Measurements from ENCODE around the gene SEL1L2.

The SEL1L2 gene

DNA sequence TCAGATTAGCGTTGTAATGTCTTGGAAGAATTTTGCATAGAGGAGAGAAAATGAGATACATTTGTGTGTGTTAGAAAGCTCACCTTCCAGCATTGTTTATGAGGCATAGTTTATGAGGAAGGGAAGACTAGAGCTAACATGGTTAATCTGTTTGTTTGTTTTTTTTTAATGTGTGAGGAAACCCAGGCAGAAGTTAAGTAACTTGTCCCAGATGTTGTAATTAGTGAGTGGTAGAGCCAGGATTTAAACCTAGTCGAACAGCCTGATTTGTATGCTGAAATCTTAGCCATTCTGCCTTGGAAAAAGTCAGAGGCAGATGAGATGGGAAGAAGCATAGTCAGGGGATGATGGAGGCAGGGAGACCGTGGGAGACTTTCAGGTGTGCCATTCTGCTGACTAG is 176.5 kb downstream of the SEL1L2 start:
- DNase-seq = no peak
- no peaks in the 10 kb centered on the region for H3K27me3 ChIP-seq (replicated peaks in 2 of 5; ENCODE audit: control insufficient read depth in 4 of 5, insufficient read depth in 5 of 5, low read length in 4 of 5)
- H3K9me3 ChIP-seq (ENCODE audit: control extremely low read depth in 1 of 5, control insufficient read depth in 4 of 5, insufficient read depth in 2 of 5, low read depth in 1 of 5, low read length in 4 of 5) = no peaks in the 10 kb centered on the region
- no peak overlapping the region for H3K27ac ChIP-seq (ENCODE audit: insufficient read depth in 1 of 2, low read depth in 1 of 2, low read length in 2 of 2, poor library complexity in 1 of 2, severe bottlenecking in 2 of 2)
- POLR2A ChIA-PET = interaction anchor here (0.5 kb wide), 1 partner anchor 10 kb away, joined by 4 read pairs; no protein-coding TSS in a partner anchor
- 50% methylated on average over 2 of the region's 3 CpGs for WGBS (ENCODE audit: insufficient coverage)
- CTCF ChIA-PET = no interaction called here
- no peaks in the 10 kb centered on the region for H3K4me1 ChIP-seq (ENCODE audit: control extremely low read depth in 1 of 4, control insufficient read depth in 4 of 4, insufficient read depth in 4 of 4, low read length in 3 of 4)
- H3K4me3 ChIP-seq (ENCODE audit: control insufficient read depth in 1 of 7, extremely low read depth in 1 of 7, insufficient read depth in 4 of 7, low read depth in 2 of 7, low read length in 6 of 7) = no peak overlapping the region
- H3K36me3 ChIP-seq (ENCODE audit: control insufficient read depth in 4 of 4, insufficient read depth in 4 of 4, low read length in 3 of 4) = peaks cover 19 to 88% (median 67%) of the 10 kb centered on the region in 4 experiments

DNA sequence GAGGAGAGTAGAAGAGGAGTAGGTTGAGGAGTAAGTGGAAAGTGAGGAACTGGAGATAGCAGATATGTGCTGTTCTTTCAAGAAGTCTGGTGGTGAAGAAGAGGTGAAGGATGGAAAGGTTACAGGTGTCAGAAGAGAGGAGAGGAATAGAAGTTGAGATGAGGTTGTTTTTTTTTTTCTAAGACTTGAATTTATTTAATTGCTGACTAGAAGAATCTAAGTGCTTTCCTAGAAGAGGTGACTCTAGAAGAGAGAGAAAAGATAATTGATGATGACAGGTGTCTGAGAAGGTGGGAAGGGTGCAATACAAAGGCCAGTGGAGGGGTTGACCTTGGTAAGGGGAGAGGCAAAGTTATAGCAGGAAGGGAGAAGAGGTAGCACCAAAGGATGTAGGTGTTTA is 180.0 kb downstream of the SEL1L2 start:
- Histone ChIP-seq H3K36me3 (ENCODE audit: control insufficient read depth in 4 of 4, insufficient read depth in 4 of 4, low read length in 3 of 4) (peaks cover 15 to 68% (median 54%) of the 10 kb centered on the region in 4 experiments), H3K4me1 (ENCODE audit: control extremely low read depth in 1 of 4, control insufficient read depth in 4 of 4, insufficient read depth in 4 of 4, low read length in 3 of 4) (no peaks in the 10 kb centered on the region), H3K9me3 (ENCODE audit: control extremely low read depth in 1 of 5, control insufficient read depth in 4 of 5, insufficient read depth in 2 of 5, low read depth in 1 of 5, low read length in 4 of 5) (no peaks in the 10 kb centered on the region), H3K27me3 (replicated peaks in 2 of 5; ENCODE audit: control insufficient read depth in 4 of 5, insufficient read depth in 5 of 5, low read length in 4 of 5) (no peaks in the 10 kb centered on the region), H3K4me3 (ENCODE audit: control insufficient read depth in 1 of 7, extremely low read depth in 1 of 7, insufficient read depth in 4 of 7, low read depth in 2 of 7, low read length in 6 of 7) (no peak overlapping the region), H3K27ac (ENCODE audit: insufficient read depth in 1 of 2, low read depth in 1 of 2, low read length in 2 of 2, poor library complexity in 1 of 2, severe bottlenecking in 2 of 2) (no peak overlapping the region)
- POLR2A ChIA-PET = no interaction called here
- no peak for DNase-seq
- CTCF ChIA-PET = no interaction called here

DNA sequence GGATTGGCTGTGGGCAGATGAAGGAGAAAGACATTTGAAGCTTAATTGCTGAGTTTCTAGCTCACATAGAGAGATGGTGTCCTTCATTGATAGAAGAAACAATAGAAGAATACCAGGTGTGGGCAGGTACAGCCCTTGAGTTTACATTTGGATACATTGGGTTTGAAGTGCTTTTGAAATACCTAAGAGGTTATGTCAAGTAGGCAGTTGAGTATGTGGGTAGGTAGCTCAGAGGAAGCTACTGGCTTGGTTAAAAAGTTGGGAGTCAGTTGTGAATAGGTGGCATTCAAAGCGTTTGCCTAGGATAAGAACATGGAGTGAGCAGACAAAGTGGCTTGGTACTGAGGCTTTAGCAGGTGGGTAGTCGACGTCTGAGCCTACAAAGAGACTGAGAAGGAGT is 180.6 kb downstream of the SEL1L2 start:
- 100% methylated on average over 3 of the region's 3 CpGs for WGBS (ENCODE audit: insufficient coverage)
- Histone ChIP-seq H3K4me3 (ENCODE audit: control insufficient read depth in 1 of 7, extremely low read depth in 1 of 7, insufficient read depth in 4 of 7, low read depth in 2 of 7, low read length in 6 of 7) (no peak overlapping the region), H3K27me3 (replicated peaks in 2 of 5; ENCODE audit: control insufficient read depth in 4 of 5, insufficient read depth in 5 of 5, low read length in 4 of 5) (no peaks in the 10 kb centered on the region), H3K27ac (ENCODE audit: insufficient read depth in 1 of 2, low read depth in 1 of 2, low read length in 2 of 2, poor library complexity in 1 of 2, severe bottlenecking in 2 of 2) (no peak overlapping the region), H3K36me3 (ENCODE audit: control insufficient read depth in 4 of 4, insufficient read depth in 4 of 4, low read length in 3 of 4) (peaks cover 15 to 65% (median 53%) of the 10 kb centered on the region in 4 experiments), H3K9me3 (ENCODE audit: control extremely low read depth in 1 of 5, control insufficient read depth in 4 of 5, insufficient read depth in 2 of 5, low read depth in 1 of 5, low read length in 4 of 5) (no peaks in the 10 kb centered on the region), H3K4me1 (ENCODE audit: control extremely low read depth in 1 of 4, control insufficient read depth in 4 of 4, insufficient read depth in 4 of 4, low read length in 3 of 4) (no peaks in the 10 kb centered on the region)
- ChIA-PET POLR2A (no interaction called here), CTCF (no interaction called here)
- DNase-seq = no peak

DNA sequence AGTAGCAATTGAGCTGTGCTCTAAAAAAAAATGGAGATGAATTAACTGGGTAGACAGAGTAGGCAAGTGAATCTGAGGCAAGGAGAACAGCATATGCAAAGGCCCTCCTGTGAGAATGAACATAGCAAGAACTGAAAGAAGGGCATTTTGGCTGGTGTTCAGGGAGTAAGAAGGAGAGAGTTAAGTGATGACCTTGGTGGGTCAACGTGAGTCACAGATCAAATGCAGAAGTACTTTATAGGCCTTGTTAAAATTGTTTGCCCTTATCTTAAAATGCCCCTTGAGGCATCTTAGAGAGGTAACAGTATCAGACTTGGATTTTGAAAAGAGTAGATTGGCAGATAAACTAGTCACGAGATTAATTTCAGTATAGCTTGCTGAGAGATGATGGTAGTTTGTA is 181.0 kb downstream of the SEL1L2 start:
- peaks cover 15 to 64% (median 51%) of the 10 kb centered on the region in 4 experiments for H3K36me3 ChIP-seq (ENCODE audit: control insufficient read depth in 4 of 4, insufficient read depth in 4 of 4, low read length in 3 of 4)
- no peaks in the 10 kb centered on the region for H3K4me1 ChIP-seq (ENCODE audit: control extremely low read depth in 1 of 4, control insufficient read depth in 4 of 4, insufficient read depth in 4 of 4, low read length in 3 of 4)
- no peak overlapping the region for H3K27ac ChIP-seq (ENCODE audit: insufficient read depth in 1 of 2, low read depth in 1 of 2, low read length in 2 of 2, poor library complexity in 1 of 2, severe bottlenecking in 2 of 2)
- ChIA-PET CTCF (interaction anchor here (0.5 kb wide), 1 partner anchor 11 kb away, joined by 3 read pairs; no protein-coding TSS in a partner anchor), POLR2A (no interaction called here)
- no peaks in the 10 kb centered on the region for H3K9me3 ChIP-seq (ENCODE audit: control extremely low read depth in 1 of 5, control insufficient read depth in 4 of 5, insufficient read depth in 2 of 5, low read depth in 1 of 5, low read length in 4 of 5)
- H3K27me3 ChIP-seq (replicated peaks in 2 of 5; ENCODE audit: control insufficient read depth in 4 of 5, insufficient read depth in 5 of 5, low read length in 4 of 5) = no peaks in the 10 kb centered on the region
- no peak overlapping the region for H3K4me3 ChIP-seq (ENCODE audit: control insufficient read depth in 1 of 7, extremely low read depth in 1 of 7, insufficient read depth in 4 of 7, low read depth in 2 of 7, low read length in 6 of 7)
- 100% methylated on average over 2 of the region's 2 CpGs for WGBS (ENCODE audit: insufficient coverage)
- DNase-seq = no peak

DNA sequence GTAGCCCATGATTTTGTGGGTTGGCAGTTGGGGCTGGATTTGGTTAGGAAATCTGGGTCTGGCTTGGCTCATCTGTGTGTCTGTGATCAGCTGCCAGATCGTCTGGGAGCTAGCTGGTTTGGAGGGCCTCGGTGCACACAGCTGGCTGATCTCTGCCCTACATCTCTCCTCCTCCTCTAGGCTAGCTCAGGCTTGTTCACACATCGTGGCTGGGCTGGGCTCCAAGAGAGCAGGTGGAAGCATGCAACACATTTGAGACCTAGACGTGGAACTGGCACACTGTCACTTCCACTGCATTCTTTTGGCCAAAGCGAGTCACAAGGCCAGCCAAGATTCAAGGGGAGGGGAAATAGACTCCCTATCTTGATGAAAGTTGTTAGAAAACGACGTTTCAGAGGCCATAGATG is 189.7 kb downstream of the SEL1L2 start:
- Histone ChIP-seq H3K36me3 (ENCODE audit: control insufficient read depth in 4 of 4, insufficient read depth in 4 of 4, low read length in 3 of 4) (peaks cover 6 to 66% (median 49%) of the 10 kb centered on the region in 4 experiments), H3K27ac (ENCODE audit: insufficient read depth in 1 of 2, low read depth in 1 of 2, low read length in 2 of 2, poor library complexity in 1 of 2, severe bottlenecking in 2 of 2) (no peak overlapping the region), H3K27me3 (replicated peaks in 2 of 5; ENCODE audit: control insufficient read depth in 4 of 5, insufficient read depth in 5 of 5, low read length in 4 of 5) (no peaks in the 10 kb centered on the region), H3K4me1 (ENCODE audit: control extremely low read depth in 1 of 4, control insufficient read depth in 4 of 4, insufficient read depth in 4 of 4, low read length in 3 of 4) (no peaks in the 10 kb centered on the region), H3K9me3 (ENCODE audit: control extremely low read depth in 1 of 5, control insufficient read depth in 4 of 5, insufficient read depth in 2 of 5, low read depth in 1 of 5, low read length in 4 of 5) (no peaks in the 10 kb centered on the region), H3K4me3 (ENCODE audit: control insufficient read depth in 1 of 7, extremely low read depth in 1 of 7, insufficient read depth in 4 of 7, low read depth in 2 of 7, low read length in 6 of 7) (no peak overlapping the region)
- no peak for DNase-seq
- WGBS (ENCODE audit: insufficient coverage) = 80% methylated on average over 2 of the region's 7 CpGs
- ChIA-PET CTCF (interaction anchor here (0.6 to 0.8 kb wide), 2 partner anchors 37 to 1897 kb away, joined by 3 to 4 read pairs; no protein-coding TSS in a partner anchor), POLR2A (no interaction called here)

DNA sequence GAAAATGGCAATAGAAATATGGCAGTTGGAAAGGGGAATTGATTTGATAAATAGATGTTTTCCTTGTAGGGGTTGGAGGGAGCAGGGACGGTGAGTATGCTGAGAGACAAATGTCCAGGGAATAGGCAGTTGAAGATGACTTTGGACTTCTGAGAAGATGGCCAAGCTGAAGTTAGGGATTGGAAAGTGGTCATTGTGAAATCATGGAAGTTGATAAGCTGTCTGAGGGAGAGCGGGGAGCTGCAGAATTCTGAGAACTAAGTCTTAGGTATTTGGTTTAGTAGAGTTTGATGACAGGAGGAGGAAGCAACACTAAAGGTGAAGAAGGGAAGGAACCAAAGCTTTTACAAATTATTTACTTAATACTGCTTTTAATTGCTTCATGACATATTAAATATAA is 190.4 kb downstream of the SEL1L2 start:
- Histone ChIP-seq H3K4me1 (ENCODE audit: control extremely low read depth in 1 of 4, control insufficient read depth in 4 of 4, insufficient read depth in 4 of 4, low read length in 3 of 4) (no peaks in the 10 kb centered on the region), H3K9me3 (ENCODE audit: control extremely low read depth in 1 of 5, control insufficient read depth in 4 of 5, insufficient read depth in 2 of 5, low read depth in 1 of 5, low read length in 4 of 5) (no peaks in the 10 kb centered on the region), H3K4me3 (ENCODE audit: control insufficient read depth in 1 of 7, extremely low read depth in 1 of 7, insufficient read depth in 4 of 7, low read depth in 2 of 7, low read length in 6 of 7) (no peak overlapping the region), H3K27ac (ENCODE audit: insufficient read depth in 1 of 2, low read depth in 1 of 2, low read length in 2 of 2, poor library complexity in 1 of 2, severe bottlenecking in 2 of 2) (no peak overlapping the region), H3K36me3 (ENCODE audit: control insufficient read depth in 4 of 4, insufficient read depth in 4 of 4, low read length in 3 of 4) (peaks cover 6 to 73% (median 54%) of the 10 kb centered on the region in 4 experiments), H3K27me3 (replicated peaks in 2 of 5; ENCODE audit: control insufficient read depth in 4 of 5, insufficient read depth in 5 of 5, low read length in 4 of 5) (no peaks in the 10 kb centered on the region)
- POLR2A ChIA-PET = no interaction called here
- CTCF ChIA-PET = interaction anchor here (0.8 kb wide), 1 partner anchor 36 kb away, joined by 3 read pairs; no protein-coding TSS in a partner anchor
- DNase-seq = no peak
- 100% methylated on average over 1 of the region's 2 CpGs for WGBS (ENCODE audit: insufficient coverage)

All from common myeloid progenitor, CD34-positive (primary cell).